GM18519 (cell line): ENCODE results near the gene FEV.

Experiments used
- ATAC-seq: cut with Tn5 transposase; IDR thresholded peaks from one replicate; pipeline ENCODE4 v1.9.1; 2021; ENCODE audit warnings: mild to moderate bottlenecking, moderate library complexity; ENCODE audit not compliant: unreplicated experiment, low FRiP score

The FEV gene

DNA sequence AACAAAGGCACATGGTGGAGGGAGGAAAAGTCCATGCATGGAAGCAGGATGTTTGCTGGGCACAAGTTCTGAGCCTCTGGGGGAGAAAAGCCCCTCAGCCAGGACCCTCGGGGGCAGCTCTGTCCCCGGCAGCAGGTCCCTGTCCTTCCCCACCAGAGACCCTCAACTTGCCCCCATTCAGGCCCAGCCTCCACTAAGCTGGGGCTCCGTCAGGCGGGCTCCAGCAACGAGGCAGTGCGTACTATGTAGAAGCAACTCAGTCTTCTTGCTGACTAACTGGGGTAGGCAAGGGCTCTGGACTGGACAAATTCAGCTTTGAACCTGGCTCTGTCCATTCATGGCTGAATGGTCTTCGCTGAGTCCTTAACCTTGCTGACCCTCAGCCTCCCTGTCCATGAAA, 33.3 kb upstream of the FEV start:
- no peak for ATAC-seq

DNA sequence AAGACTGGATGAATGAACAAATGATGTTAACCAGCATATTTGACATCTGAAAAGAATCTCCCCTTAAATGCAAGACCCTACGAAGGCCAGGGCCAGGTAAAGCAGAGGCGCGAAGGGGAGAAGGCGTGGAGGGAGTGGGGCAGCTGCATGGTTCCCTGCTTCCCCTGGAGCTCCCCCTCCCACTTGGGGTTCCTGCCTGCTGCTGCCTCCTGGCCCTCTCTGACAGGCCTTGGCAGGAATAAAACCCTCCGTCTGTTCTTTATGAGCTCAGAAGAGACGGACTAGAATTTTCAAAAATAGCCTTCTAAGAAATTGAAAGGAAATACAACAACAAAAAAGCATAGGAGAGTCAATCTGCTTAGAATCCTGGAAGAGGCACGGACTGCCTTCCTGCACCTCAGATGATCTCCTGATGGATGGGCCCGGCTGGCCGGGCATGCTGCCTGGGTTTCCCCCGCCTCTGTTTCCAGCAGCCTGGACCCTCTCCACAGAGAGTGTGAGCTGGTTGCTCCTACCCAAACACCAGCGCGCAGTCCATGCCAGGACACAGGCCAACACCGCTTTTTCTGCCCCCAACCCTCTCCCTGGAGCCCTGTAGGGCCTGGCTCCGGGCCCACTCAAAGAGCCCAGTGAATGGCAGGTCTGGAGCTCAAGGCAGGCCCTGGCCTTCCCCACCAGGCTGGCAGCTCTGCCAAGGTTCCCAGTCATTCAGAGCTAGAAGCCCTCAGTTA, 32.4 kb upstream of the FEV start:
- ATAC-seq, result no peak

DNA sequence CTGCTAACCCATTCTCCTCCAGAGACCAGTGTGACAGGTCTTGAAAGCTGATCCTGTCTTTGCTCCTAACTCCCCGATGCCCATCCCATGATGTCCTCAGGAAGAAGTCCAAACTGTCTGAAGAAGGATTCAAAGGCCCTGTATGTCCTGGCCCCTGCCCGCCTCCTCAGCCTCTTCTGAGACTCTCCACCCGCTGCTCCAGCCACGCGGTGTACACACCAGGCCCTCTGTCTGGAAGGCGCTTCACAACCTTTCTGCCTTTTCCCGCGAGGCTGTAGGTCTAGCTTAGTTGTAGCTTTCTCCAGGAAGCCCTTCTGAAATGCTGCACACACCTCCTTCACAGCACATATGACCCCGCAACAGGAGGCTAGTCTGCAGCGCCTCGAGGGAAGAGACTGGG, 31.7 kb upstream of the FEV start:
- no peak for ATAC-seq

DNA sequence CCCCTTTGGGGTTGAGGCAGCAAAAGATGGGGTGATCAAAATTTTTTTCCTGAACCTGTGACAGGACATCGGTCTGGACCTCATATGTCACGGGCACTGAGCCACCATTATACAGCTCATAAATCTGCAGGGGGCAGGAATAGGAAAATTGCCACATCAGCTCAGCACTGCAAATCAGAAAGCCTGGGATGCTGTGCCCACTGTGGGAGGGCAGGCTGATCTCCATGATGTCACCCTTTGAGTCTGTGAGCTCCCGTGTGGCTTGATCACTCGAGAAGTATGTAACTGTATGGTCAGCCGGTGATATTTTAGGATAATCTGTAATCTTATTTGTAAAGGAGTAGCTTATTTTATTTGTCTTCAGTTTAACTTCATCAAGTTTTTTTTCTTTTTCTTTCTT, 25.9 kb upstream of the FEV start:
- ATAC-seq, result no peak

DNA sequence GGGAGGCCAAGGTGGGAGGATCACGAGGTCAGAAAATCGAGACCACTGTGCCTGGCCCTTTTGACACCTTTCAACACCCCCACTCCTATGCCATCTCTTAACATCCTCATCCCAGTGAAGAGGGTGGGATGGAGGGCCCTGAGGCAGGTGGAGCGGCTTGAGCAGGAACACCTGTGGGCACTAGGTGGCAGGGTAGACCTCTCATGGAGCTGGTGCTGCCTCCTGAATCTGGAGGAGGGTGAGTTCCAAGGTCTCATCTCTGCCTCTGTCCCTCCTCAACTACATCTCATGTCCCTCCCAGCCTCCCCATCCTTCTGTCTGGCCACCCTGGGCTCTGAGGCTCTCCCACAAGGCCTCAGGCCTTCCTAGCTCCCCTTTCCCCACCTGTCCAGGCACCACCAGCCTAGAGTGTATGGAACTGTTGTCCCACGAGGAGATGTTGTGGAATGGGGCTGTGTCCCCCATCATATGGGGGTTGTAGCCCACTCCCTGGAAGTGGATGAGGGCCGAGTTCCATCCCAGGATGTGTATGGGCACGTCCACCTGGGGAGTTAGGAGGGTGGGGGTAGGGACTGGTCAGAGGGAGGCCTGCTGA, 25.3 kb upstream of the FEV start:
- no peak for ATAC-seq

DNA sequence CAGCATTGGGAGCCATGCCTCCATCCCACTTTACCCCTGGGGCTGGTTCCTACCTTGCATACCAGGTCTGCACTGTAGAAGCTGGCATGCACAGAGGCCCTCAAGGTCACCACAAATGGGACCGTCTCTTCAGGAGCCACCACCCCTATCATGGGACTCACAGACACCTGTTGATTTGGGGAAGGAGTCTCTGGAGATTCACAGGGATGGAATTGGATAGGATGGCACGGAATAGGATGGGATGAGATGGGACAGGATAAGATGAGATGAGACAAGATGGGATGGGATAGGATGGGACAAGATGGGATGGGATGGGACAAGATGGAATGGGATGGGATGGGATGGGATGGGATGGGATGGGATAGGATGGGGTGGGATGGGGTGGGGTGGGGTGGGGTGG, 24.3 kb upstream of the FEV start:
- ATAC-seq, result no peak

DNA sequence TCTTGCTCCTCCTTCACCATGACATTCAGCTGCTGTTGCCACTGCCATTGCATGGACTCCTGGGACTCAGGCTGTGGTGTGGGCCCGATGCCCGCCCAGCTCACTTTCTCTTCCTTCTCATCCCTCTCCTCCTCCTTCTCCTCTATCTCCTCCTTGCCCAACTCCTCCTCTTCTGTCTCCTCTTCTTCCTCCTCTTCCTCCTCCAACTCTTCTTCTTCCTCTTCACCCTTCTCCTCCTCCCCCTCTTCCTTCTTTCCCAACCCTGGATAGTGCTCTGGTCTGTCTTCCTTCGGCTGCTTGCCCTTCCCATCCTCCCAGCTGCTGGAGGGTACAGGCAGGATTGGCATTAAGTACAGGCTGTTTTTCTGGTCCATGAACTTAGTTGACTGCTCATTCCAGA, 19.0 kb upstream of the FEV start:
- no peak for ATAC-seq

DNA sequence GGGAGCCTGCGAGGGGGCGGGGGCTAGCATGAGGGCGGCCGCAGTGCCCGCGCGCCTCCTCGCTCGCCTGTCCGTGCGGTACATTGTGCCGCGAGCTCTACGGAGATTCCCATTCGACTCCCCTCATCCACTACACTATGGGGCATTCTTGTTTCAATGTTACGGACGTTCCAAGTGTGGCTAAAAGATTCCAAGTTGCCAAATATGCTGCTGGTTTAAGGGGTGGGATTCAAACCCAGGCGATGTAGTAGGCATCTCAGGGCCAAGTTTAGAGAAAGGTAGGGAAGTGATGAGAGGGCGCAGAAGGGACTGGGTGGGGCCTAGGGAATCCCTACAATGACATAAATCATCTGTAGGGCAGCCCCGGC, 18.3 kb upstream of the FEV start:
- no peak for ATAC-seq

DNA sequence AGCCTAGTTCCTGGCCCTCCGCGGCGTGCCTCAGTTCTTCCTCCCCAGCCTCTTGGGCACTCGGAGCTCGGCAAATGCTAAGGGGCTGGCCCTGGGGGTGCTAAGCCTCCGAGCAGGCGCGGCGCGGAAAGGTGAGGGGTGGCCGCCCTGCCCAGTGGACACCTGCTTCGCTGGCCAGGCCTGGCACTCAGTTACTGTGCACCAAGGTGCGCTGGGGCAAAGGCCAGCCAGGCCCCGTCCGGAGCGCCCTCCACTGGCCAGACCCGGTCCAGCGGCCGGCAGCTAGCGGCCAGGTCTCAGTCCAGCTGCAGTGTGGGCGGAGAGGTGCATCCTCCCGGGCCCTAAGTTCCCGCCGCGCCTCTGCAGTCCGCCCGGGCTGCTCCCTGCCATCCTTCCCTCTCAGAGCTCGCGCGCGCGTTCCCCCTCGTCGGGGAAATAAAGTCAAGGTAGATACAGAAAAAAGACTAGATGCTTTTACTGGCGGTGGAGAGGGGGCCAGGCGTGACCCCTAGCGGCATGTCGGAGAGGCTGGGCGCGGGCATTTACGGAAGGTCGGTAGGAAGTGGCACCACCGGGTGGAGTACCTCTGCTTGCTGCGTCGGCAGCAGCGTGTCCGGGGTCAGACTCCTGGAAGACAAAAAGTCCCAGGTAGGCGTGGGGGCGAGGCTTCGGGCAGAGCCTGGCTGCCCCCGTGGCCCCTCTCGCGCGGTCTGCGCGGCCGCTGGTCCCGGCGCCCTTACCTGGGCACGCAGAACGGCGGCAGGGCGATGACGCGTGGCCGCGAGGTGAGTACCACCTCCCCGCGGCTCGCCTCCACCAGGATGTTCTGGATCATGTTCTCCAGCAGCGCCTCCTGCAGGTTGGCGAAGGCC, 17.6 kb upstream of the FEV start:
- no peak for ATAC-seq

DNA sequence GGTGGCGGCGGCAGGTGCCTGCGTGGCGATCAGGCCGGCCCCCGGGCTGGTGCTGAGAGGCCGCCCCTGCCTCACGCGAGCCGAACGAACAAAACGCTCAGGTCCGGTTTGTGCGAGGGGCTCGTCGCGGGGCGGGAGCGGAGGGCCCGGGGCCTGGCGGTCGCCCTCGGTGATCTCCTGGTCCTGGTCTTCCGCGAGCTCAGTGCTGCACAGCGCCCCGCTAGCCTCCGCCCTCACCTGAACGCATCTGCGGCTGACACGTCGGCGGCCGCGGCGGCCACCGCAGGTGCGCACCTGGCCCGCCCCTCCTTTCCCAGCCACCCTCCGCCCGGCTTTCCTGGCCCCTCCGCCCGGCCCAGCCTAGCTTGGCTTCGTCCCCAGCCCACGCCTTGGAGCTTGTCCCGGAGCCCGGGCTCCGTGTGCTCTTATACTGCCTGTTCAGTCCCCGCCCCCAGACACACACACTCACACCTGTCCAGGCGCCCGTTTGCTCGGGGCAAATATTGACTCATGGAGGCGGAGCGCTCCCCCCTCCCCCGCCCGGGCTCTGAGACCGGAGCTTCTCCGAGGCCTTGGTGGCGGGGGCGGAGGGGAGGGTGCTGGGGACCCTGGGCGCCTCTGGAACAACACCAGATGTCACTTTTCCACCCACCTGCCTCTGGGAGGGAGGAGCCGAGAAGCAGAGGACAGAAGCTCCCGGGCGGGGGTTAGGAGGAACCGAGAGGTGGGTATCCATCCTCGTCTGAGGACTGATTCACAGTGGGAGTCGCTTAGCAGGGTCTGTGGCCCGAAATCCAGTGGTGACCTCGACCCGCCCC, 16.8 kb upstream of the FEV start:
- no peak for ATAC-seq

DNA sequence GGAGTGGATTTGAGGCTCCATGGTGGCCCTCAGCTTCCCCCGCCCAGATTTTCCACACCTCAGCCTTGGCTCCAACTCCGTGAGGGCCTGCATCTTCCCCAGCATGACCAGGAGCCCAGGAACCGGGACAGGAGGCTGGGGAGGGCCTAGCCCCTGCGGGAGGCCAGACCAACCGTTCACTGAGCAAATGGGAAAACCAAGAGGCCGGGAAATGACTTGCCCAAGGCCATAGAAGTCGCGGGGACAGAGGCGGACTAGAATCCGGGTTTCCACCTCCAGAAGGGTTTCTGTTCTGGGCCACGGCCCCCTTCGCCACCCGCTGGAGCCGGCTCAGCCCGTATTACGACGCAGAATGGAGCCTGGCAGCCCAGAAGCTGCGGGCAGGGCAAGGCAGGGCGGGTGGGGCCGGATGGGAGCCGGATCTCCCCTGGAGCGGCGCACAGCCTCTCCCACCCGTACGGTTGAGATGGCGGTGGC, 16.2 kb upstream of the FEV start:
- no peak for ATAC-seq

DNA sequence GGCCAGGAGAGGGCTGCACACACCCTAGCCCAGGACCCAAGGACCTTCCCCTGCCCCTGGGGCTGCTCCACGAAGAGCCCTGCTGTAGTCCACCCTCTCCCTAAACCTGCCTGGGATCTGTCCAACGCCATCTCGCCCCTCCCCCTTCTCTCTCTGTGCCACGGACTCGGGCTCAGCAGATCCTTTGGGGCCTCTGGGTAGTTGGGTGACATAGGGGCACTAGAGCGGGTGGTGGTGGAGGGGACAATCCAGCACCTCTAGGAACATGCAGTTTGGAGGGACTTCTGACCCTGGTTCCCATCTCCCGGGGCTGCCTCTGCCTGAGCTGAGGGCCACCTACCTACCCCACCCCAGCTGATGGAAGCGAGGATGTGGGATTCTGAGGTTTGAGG, 15.6 kb upstream of the FEV start:
- no peak for ATAC-seq

DNA sequence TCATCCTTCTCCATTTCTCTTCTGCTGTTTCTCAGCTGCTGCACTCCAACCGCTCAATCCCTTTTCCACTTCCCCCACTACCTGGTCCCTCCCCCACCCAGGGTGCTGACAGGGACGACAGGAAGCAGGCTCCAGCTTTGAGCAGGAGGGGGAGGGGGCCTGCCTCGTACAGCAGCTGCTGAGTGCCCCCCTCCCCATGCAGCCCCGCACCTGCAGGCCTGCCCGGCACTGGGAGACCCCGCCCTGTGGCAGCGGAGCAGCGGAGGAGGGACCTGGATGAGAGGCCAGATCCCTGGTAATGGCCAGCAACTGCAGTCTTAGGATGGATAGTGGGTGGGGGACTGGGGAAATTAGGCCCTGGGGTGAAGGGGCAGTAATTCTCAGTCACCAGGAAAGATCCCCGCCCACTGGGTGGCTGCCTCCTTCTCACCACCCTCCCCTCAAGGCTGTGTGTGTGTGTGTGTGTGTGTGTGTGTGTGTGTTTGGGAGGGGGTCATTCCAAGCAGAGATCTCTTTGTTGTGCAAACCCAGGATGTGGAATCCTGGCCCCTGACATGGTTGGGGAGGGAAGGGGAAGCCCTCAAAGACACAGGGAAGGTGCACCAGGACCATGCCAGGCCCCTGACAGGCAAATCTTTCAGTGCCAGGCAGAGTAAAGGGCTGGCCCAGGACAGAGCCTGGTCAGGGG, 15.0 kb upstream of the FEV start:
- no peak for ATAC-seq

DNA sequence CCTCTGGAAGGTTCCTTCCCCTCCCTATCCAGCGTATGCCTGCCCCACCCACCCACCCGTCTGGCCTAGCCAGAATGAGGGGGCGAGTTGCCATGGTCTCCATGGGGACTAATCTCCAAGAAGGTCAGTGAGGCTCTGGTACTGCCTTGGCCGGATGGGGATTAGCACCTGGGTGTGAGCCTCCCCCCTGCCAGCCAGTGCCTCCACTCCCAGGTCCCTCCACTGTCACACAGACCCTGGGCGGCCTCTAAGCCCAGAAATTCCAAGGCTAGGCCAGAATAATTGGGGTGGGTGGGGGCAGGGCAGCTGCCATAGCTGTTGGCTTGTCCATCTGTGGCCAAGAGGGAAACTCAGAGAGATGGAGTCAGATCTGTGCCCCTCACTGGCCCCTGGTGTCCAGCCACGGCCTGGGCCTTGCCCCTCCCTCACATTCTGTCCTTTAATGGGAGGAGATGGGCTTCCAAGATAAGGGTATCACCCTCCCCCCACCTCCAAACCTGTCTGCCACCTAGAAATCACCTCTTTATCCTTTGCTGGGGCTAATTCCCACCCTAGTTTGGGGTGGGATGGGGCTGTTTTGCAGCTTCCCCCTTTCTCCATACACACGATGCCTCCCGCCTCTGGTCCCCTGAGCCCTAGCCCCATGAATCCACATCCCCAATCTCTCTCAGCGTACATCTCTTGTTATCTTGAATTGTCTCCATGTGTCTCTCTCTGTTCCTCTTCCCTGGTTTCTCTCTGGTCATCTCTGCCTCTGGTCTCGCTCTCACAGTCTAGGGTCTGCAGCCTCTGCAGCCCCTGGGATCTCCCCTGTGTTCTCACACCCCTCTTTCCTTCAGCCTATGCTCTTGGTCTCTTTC, 14.3 kb upstream of the FEV start:
- no peak for ATAC-seq

DNA sequence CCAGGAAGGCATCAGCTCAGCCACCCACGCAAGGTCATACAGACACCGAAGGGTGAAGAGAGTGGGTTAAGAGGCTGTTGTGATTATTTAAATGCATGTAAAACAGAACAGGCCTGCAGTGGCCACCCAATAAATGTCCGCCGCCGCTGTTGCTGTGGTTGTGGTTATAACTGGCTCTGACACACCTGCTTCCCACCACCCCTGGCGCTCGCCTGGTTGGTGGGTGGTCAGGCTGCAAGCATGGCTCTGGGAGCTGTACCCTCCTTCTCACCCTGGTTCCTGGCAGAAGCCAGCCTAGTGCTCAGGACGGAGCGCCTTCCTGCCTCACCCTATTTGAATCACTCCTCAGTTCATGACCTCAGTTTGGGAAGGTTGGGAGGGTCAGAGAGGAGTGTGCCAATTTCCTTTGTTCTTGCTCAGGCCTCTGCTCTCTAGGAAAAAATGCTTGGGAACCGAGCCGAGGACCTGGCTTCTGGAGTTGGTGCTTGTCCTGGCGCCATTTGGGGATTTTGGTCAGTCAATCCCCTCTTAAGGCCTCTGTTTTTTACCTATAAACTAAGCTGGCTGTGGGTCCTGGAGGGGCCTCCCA, 13.5 kb upstream of the FEV start:
- no peak for ATAC-seq

DNA sequence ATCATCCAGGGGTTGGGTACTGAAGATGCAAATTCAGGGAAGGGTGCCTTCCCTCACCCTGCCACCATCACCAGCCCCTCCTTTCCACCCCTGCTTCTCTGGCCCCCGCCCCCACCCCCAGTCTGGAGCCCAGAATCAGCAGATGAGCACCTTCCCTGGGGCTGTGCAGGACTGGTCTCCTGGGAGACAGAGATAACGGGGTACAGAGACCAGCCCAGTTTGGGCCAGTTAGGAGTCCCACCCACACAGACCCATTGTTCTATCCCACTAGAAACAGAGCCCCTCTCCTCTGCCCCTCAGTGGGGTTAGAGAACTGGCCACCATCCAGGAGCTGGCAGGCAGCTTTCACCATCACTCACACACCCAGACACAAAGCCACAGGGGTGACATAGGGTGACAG, 12.7 kb upstream of the FEV start:
- no peak for ATAC-seq

DNA sequence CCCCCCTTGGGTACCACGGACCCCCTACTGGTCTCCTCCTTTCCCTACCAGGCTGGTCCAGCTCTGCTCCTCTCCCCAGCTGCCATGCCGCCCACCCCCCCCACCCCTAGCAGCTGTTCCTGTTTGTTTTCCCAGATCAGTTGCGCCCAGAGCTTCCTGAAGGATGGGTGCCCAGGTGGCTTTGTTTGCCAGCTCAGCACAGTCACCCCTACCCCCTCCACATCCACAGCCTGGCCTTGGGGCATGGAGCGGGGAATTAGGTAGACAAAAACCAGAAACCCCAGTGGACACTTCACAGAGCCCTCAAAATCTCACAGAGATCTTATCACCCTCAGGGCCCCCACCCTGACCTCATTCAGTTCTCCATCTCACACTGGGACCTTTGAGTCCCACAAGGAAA, 12.0 kb upstream of the FEV start:
- no peak for ATAC-seq

DNA sequence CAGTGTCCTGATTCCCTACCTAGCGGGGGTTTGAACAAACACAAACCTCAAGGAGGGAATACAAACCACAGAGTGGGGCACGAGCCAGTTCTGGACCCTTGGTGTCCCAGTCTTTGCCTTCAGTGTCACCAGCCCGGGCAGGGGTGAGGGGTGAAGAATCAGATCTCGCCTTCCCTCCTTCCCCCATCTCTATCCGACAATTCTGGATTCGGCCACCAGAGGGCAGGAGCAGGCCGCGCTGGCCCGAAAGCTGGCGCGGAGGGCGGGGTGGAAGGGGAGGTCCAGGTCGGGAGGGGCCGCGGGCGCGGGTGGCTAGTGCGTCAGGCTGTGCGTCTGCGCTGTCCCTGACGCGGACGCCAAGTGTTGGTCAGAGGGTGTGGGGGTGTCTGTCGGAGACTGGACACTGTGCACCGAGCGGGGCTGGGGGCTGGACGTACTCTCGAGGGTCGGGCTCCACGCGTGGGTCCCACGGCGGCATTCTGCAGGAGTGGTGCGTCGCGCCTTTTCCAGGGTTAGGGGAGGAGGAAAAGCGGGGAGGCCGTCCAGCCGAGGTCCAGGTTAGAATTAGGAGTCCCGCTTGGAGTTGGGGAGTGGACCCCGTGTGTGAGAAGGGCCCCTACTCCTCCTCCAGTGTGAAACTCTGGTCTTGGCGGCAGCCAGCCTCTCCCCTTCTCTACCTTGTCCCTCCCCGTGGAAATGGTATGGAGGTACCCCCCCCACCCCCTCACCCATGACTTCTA, 11.2 kb upstream of the FEV start:
- no peak for ATAC-seq
